HEK293 (cell line): ENCODE measurements around the gene STPG3.

ENCODE experiments used
- CTCF ChIA-PET: fragments of 350-600 bp; formaldehyde crosslinking; extraction: SDS; loops from one replicate; lab custom pipeline; 2021; ENCODE audit warnings: antibody characterized with exemption; lab: Yijun Ruan, JAX
- POLR2A ChIA-PET: fragments of 300-600 bp; formaldehyde crosslinking; extraction: SDS; loops from one replicate; lab custom pipeline; 2020; ENCODE audit warnings: antibody characterized with exemption, inconsistent platforms; lab: Yijun Ruan, JAX
- H3K27ac ChIP-seq: fragments of 200-500 bp; sonication (Bioruptor generic); 2 replicates; pipeline ENCODE4 v1.5.1; 2014; ENCODE audit warnings: low read depth, low read length, control low read depth, inconsistent platforms; ENCODE audit errors: extremely low read depth
- H3K36me3 ChIP-seq, 2 experiments: fragments of 200-500 bp in 1 of 2; sonication (Bioruptor generic) in 1 of 2; 1 replicate in 1 of 2; 2 replicates in 1 of 2; pipeline ENCODE4 v1.5.1; 2014 to 2017; ENCODE audit warnings: inconsistent platforms in 2 of 2, low read length in 2 of 2; ENCODE audit not compliant: control insufficient read depth in 2 of 2, insufficient read depth in 1 of 2
- H3K4me1 ChIP-seq: fragments of 200-500 bp; sonication (Bioruptor generic); 2 replicates; pipeline ENCODE4 v1.5.1; 2014; ENCODE audit warnings: mild to moderate bottlenecking, low read length, inconsistent platforms; ENCODE audit not compliant: control insufficient read depth, insufficient read depth
- H3K4me3 ChIP-seq: 2 replicates; pipeline ENCODE4 v1.5.1; 2011; ENCODE audit warnings: low read depth, mild to moderate bottlenecking, control low read depth, low read length, moderate library complexity
- H3K9me3 ChIP-seq: fragments of 200-500 bp; sonication (Bioruptor generic); 2 replicates; pipeline ENCODE4 v1.5.1; 2014; ENCODE audit warnings: low read depth, low read length, inconsistent platforms; ENCODE audit not compliant: control insufficient read depth, insufficient read depth
- BCL11A ChIP-seq: fragments of 450-650 bp; formaldehyde crosslinking; IDR thresholded peaks from 2 replicates; pipeline ENCODE4 v1.5.1; 2016; ENCODE audit warnings: low read depth, missing biosample characterization, missing genetic modification characterization
- GLIS2 ChIP-seq: fragments of 450-650 bp; formaldehyde crosslinking; IDR thresholded peaks from 2 replicates; pipeline ENCODE4 v1.5.1; 2016; ENCODE audit warnings: missing biosample characterization, missing genetic modification characterization
- HIC1 ChIP-seq: fragments of 450-650 bp; formaldehyde crosslinking; IDR thresholded peaks from 2 replicates; pipeline ENCODE4 v1.5.1; 2016; ENCODE audit warnings: missing biosample characterization, missing genetic modification characterization
- SCRT2 ChIP-seq: fragments of 450-650 bp; formaldehyde crosslinking; IDR thresholded peaks from 2 replicates; pipeline ENCODE4 v1.5.1; 2016; ENCODE audit warnings: missing biosample characterization, missing genetic modification characterization
- ZBTB6 ChIP-seq: fragments of 450-650 bp; formaldehyde crosslinking; IDR thresholded peaks from 2 replicates; pipeline ENCODE4 v1.5.1; 2017; ENCODE audit warnings: missing biosample characterization, missing genetic modification characterization
- ZBTB8A ChIP-seq: fragments of 450-650 bp; formaldehyde crosslinking; IDR thresholded peaks from 2 replicates; pipeline ENCODE4 v1.5.1; 2016; ENCODE audit warnings: missing biosample characterization, missing genetic modification characterization
- ZIC2 ChIP-seq: fragments of 450-650 bp; formaldehyde crosslinking; IDR thresholded peaks from 2 replicates; pipeline ENCODE4 v1.5.1; 2016; ENCODE audit warnings: missing biosample characterization, missing genetic modification characterization
- ZNF292 ChIP-seq: fragments of 450-650 bp; formaldehyde crosslinking; IDR thresholded peaks from 2 replicates; pipeline ENCODE4 v1.5.1; 2016; ENCODE audit warnings: low read depth, missing biosample characterization, missing genetic modification characterization, borderline replicate concordance
- ZNF341 ChIP-seq: fragments of 450-650 bp; formaldehyde crosslinking; IDR thresholded peaks from 2 replicates; pipeline ENCODE4; 2016; ENCODE audit warnings: low read depth, missing biosample characterization, missing genetic modification characterization
- ZNF350 ChIP-seq: fragments of 450-650 bp; formaldehyde crosslinking; IDR thresholded peaks from 2 replicates; pipeline ENCODE4 v1.5.0; 2017; ENCODE audit warnings: missing biosample characterization, mild to moderate bottlenecking, missing genetic modification characterization
- ZNF37A ChIP-seq: fragments of 450-650 bp; IDR thresholded peaks from 2 replicates; pipeline ENCODE4 v1.5.1; 2018; ENCODE audit warnings: missing biosample characterization, missing genetic modification characterization
- ZNF394 ChIP-seq: fragments of 450-650 bp; formaldehyde crosslinking; IDR thresholded peaks from 2 replicates; pipeline ENCODE4 v1.5.1; 2016; ENCODE audit warnings: missing biosample characterization, missing genetic modification characterization, mild to moderate bottlenecking, moderate library complexity, borderline replicate concordance
- ZNF544 ChIP-seq: fragments of 450-650 bp; formaldehyde crosslinking; IDR thresholded peaks from 2 replicates; pipeline ENCODE4 v1.5.0; 2017; ENCODE audit warnings: missing biosample characterization, missing genetic modification characterization
- ZNF645 ChIP-seq: fragments of 450-650 bp; formaldehyde crosslinking; IDR thresholded peaks from 2 replicates; pipeline ENCODE4; 2016; ENCODE audit warnings: missing biosample characterization, missing genetic modification characterization
- ZNF658 ChIP-seq: fragments of 450-650 bp; formaldehyde crosslinking; IDR thresholded peaks from 2 replicates; pipeline ENCODE4; 2016; ENCODE audit warnings: missing biosample characterization, missing genetic modification characterization
- ZNF660 ChIP-seq: fragments of 450-650 bp; IDR thresholded peaks from 2 replicates; pipeline ENCODE4 v1.5.1; 2018; ENCODE audit warnings: missing biosample characterization, mild to moderate bottlenecking, missing genetic modification characterization
- ZNF843 ChIP-seq: fragments of 450-650 bp; formaldehyde crosslinking; IDR thresholded peaks from 2 replicates; pipeline ENCODE4 v1.5.1; 2016; ENCODE audit warnings: missing biosample characterization, missing genetic modification characterization
- ZSCAN16 ChIP-seq: fragments of 450-650 bp; formaldehyde crosslinking; IDR thresholded peaks from 2 replicates; pipeline ENCODE4 v1.5.1; 2016; ENCODE audit warnings: missing biosample characterization, missing genetic modification characterization

The STPG3 gene

GRCh38 chr9:137244486-137245449 is 6.3 kb upstream of the STPG3 start (continued):
- no peak for TF ChIP-seq ZNF658 (tag by site-specific recombination)
- TF ChIP-seq ZNF341 (tag by site-specific recombination) = 0 out of 2 replicates have a peak, but pooled peaks have one; percentile 10
- TF ChIP-seq ZNF645 (tag by site-specific recombination) = no peak
- peak; percentile 49; the same call in 1 of the 2 replicates for TF ChIP-seq ZBTB8A
- TF ChIP-seq ZNF843 (tag by site-specific recombination) = no peak
- TF ChIP-seq ZNF544 (tag by site-specific recombination) = no peak
- TF ChIP-seq ZNF292 (tag by site-specific recombination) = no peak
- TF ChIP-seq, all 188 proteins: peak for 8

GRCh38 chr9:137245450-137246421 is 5.3 kb upstream of the STPG3 start:
- CTCF ChIA-PET = interaction anchor here (0.6 to 3.6 kb wide), 3 partner anchors 8 to 27 kb away, joined by 5 to 29 read pairs (median 16); partner anchors contain the start of gene NELFB
- H3K9me3 ChIP-seq = no peaks in the 10 kb centered on the region
- no peak overlapping the region for H3K27ac ChIP-seq
- 0 out of 2 replicates have a peak, but pooled peaks cover 3% of the 10 kb centered on the region for H3K4me1 ChIP-seq
- POLR2A ChIA-PET = interaction anchor here (2.0 to 11.5 kb wide), 5 partner anchors 8 to 116 kb away, joined by 19 to 336 read pairs (median 103); partner anchors contain the start of genes CYSRT1, NELFB, RNF208 and RNF224
- no peak for TF ChIP-seq ZNF660 (tag by site-specific recombination)
- TF ChIP-seq HIC1 (tag by site-specific recombination) = 0 out of 2 replicates have a peak, but pooled peaks have one; percentile 12
- TF ChIP-seq ZIC2 = peak; percentile 11; the same call in 1 of the 2 replicates
- no peak overlapping the region for H3K4me3 ChIP-seq
- peaks cover 0 to 26% of the 10 kb centered on the region in 2 experiments; a peak in 1 of 3 replicates for H3K36me3 ChIP-seq

GRCh38 chr9:137247135-137247915 is 3.8 kb upstream of the STPG3 start:
- peaks cover 0 to 18% of the 10 kb centered on the region in 2 experiments; a peak in 1 of 3 replicates for H3K36me3 ChIP-seq
- 0 out of 2 replicates have a peak, but pooled peaks cover 3% of the 10 kb centered on the region for H3K4me1 ChIP-seq
- no peak for TF ChIP-seq ZNF37A (tag by site-specific recombination)
- no peak for TF ChIP-seq BCL11A (tag by site-specific recombination)
- peak; percentile 62; the same call in 1 of the 2 replicates for TF ChIP-seq ZBTB6
- peak; percentile 58 for TF ChIP-seq GLIS2
- no peak for TF ChIP-seq ZNF350 (tag by site-specific recombination)
- TF ChIP-seq ZIC2 = peak; percentile 70; the same call in 1 of the 2 replicates
- peak; percentile 53; the same call in 1 of the 2 replicates for TF ChIP-seq ZNF394 (tag by site-specific recombination)
- TF ChIP-seq SCRT2 (tag by site-specific recombination) = no peak
- TF ChIP-seq ZSCAN16 (tag by site-specific recombination) = no peak
- no peak overlapping the region for H3K4me3 ChIP-seq
- H3K27ac ChIP-seq = no peak overlapping the region
- CTCF ChIA-PET = interaction anchor here (0.7 to 3.6 kb wide), 5 partner anchors 10 to 176 kb away, joined by 3 to 29 read pairs (median 4); partner anchors contain the start of genes EXD3 and NOXA1
- no peaks in the 10 kb centered on the region for H3K9me3 ChIP-seq
- POLR2A ChIA-PET = interaction anchor here (0.7 to 11.5 kb wide), 4 partner anchors 6 to 213 kb away, joined by 3 to 336 read pairs (median 4); partner anchors contain the start of genes NELFB, NRARP and STPG3
